Lung (tissue), 12 donors: ENCODE data around the gene PCDHGA1. TPM values are rescaled to one million over a fixed set of nuclear protein-coding genes. Genes with fewer than 3 reads are reported as not detected.

Experiments
- ATAC-seq: fragments of 200-7000 bp; cut with Tn5 transposase; one replicate; pipeline ENCODE4 v1.9.1; 2020; ENCODE audit warnings: moderate number of reproducible peaks; ENCODE audit not compliant: insufficient read depth, low FRiP score
- DNase-seq, 3 donors: peaks; one replicate each; pipeline ENCODE4 v3.0.0-alpha.2; 2013 to 2017
- H3K27ac ChIP-seq, 2 donors: one replicate each; pipeline ENCODE4 v1.5.1; 2013; ENCODE audit warnings: mild to moderate bottlenecking in 2 of 2, moderate library complexity in 2 of 2, control low read depth in 1 of 2, inconsistent platforms in 1 of 2, low read depth in 1 of 2, low read length in 1 of 2
- H3K27me3 ChIP-seq, 3 donors: one replicate each; pipeline ENCODE4 v1.5.1; 2013; ENCODE audit warnings: low read length in 2 of 3; ENCODE audit not compliant: control insufficient read depth in 3 of 3, insufficient read depth in 3 of 3
- H3K36me3 ChIP-seq, 4 donors: one replicate each; pipeline ENCODE4 v1.5.1; 2013; ENCODE audit warnings: low read length in 4 of 4, mild to moderate bottlenecking in 1 of 4, moderate library complexity in 1 of 4; ENCODE audit not compliant: control insufficient read depth in 4 of 4, insufficient read depth in 4 of 4
- H3K4me1 ChIP-seq, 5 donors: one replicate each; pipeline ENCODE4 v1.5.1; 2013; ENCODE audit warnings: low read length in 5 of 5, mild to moderate bottlenecking in 2 of 5, moderate library complexity in 1 of 5; ENCODE audit not compliant: control insufficient read depth in 5 of 5, insufficient read depth in 5 of 5
- H3K4me3 ChIP-seq: one replicate; pipeline ENCODE4 v1.5.1; 2013; ENCODE audit warnings: mild to moderate bottlenecking, control low read depth, moderate library complexity
- H3K9ac ChIP-seq, 2 donors: one replicate each; pipeline ENCODE4 v1.5.1; 2013; ENCODE audit warnings: low read length in 2 of 2, control low read depth in 1 of 2; ENCODE audit not compliant: insufficient read depth in 1 of 2
- H3K9me3 ChIP-seq, 4 donors: one replicate each; pipeline ENCODE4 v1.5.1; 2013; ENCODE audit warnings: low read length in 3 of 4, mild to moderate bottlenecking in 1 of 4, moderate library complexity in 1 of 4; ENCODE audit not compliant: control insufficient read depth in 4 of 4, insufficient read depth in 3 of 4
- CTCF ChIP-seq: IDR thresholded peaks from 2 replicates; pipeline ENCODE4 v1.5.1; 2012; ENCODE audit warnings: mild to moderate bottlenecking; ENCODE audit errors: control extremely low read depth, extremely low read depth
- WGBS, 2 donors: extraction: QIAGEN DNeasy Blood & Tissue Kit; methylation state at CpG; one replicate each; pipeline ENCODE4 v1.1.7; 2013; 5-methylcytosine and 5-hydroxymethylcytosine counted together
- polyA plus RNA-seq, 2 donors: library from polyadenylated mRNA; stranded (reverse); fragments of 200-250 nt; gene quantifications; one replicate each; pipeline ENCODE4 v1.2.1, GENCODE V29; 2013
- total RNA-seq, 2 donors: library from RNA; depleted of rRNA in 1 of 2; stranded (reverse); fragments of >200 nt in 1 of 2; gene quantifications; one replicate each; pipeline ENCODE4 v1.2.1, GENCODE V29; 2014 to 2021
- donor health status: control.
- donor health status: control.
- donor health status: Bipolar disorder and iron deficiency.
- donor health status: healthy.
- donor health status: DM: yes; HTN: yes; CAD: no.

PCDHGA1 gene
- total and polyA plus RNA-seq, 4 donors: 0.15 to 0.71 (median 0.36) TPM

- no peaks in the 10 kb centered on the region for H3K4me1 ChIP-seq
- no peak within 1 kb of the TSS for H3K9ac ChIP-seq
- H3K27me3 ChIP-seq: no peaks in the 10 kb centered on the region
Observed at GRCh38 chr5:141354900-141355469, 24.7 kb downstream of the PCDHGA1 start, which contains the start of gene PCDHGA4. PCDHGA4 (plus strand) TSS chr5:141355021; CDS start chr5:141355108, 87 bp downstream.

GRCh38 chr5:141355641-141356040 is 25.3 kb downstream of the PCDHGA1 start:
- Histone ChIP-seq H3K27me3 (no peaks in the 10 kb centered on the region), H3K4me1 (no peaks in the 10 kb centered on the region), H3K9me3 (peaks cover 11 to 48% (median 27%) of the 10 kb centered on the region in 4 donors), H3K36me3 (peaks cover 0 to 3% (median 0%) of the 10 kb centered on the region in 4 donors), H3K9ac (no peak overlapping the region), H3K27ac (no peak overlapping the region), H3K4me3 (no peak overlapping the region)
- WGBS, 2 donors: 49 to 50% methylated on average over 24 of the region's 24 CpGs
- no peak for TF ChIP-seq CTCF
- ATAC-seq (no peak), DNase-seq (no peak)

More at GRCh38 chr5:141354900-141355469, 24.7 kb downstream of the PCDHGA1 start, which contains the start of gene PCDHGA4:
- peak in 1 of 3 donors; percentile 6 for DNase-seq
- ATAC-seq: no peak
- TF ChIP-seq CTCF: no peak
- peaks cover 11 to 47% (median 26%) of the 10 kb centered on the region in 4 donors for H3K9me3 ChIP-seq
- WGBS, 2 donors: 15% methylated on average over 29 of the region's 29 CpGs
- H3K27ac ChIP-seq: no peak within 1 kb of the TSS
- no peak within 1 kb of the TSS for H3K4me3 ChIP-seq
- no peaks in the 10 kb centered on the region for H3K36me3 ChIP-seq

- Histone ChIP-seq H3K27me3 (no peaks in the 10 kb centered on the region), H3K4me3 (no peak overlapping the region), H3K4me1 (no peaks in the 10 kb centered on the region), H3K36me3 (peaks cover 0 to 3% (median 0%) of the 10 kb centered on the region in 4 donors), H3K27ac (no peak overlapping the region), H3K9me3 (peaks cover 11 to 49% (median 27%) of the 10 kb centered on the region in 4 donors), H3K9ac (no peak overlapping the region)
- TF ChIP-seq CTCF: no peak
- 66 to 77% methylated on average over 5 of the region's 5 CpGs for WGBS, 2 donors
- DNase-seq: no peak
- ATAC-seq: no peak
Observed at GRCh38 chr5:141356133-141356532, 25.8 kb downstream of the PCDHGA1 start.
